ENCODE results near the gene NTSR2.

The NTSR2 gene

GRCh38 chr2:11635141-11635540 lies 34.9 kb downstream of the NTSR2 start:
- ATAC-seq (no peak), DNase-seq (no peak)
- no peaks in the 10 kb centered on the region for H3K9me3 Mint-ChIP-seq
- H3K4me1 Mint-ChIP-seq, result no peaks in the 10 kb centered on the region
- H3K27ac Mint-ChIP-seq, result no peak overlapping the region
- peaks cover 6% of the 10 kb centered on the region for H3K27me3 Mint-ChIP-seq
- H3K4me3 Mint-ChIP-seq, result no peak overlapping the region

DNA sequence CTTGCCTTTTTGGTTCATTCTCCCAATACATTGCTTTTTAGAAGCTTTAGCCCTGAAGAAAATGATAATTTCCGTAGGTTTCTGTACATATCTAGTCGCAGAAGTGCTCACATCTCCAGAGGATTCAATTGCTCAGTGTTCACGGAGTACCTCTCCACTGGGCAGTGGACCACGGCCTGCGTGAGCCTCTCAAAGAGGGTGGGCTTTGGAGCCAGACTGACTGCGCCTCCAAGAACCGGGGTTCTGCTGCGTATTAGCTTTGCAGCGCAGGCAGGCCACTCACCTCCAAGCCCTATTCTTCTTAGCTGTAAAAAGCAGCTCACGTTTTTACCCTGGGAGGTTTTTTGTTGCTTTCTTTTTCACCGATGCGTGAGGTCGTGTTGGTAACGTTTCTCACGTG lies 35.4 kb downstream of the NTSR2 start:
- no peak overlapping the region for H3K27ac Mint-ChIP-seq
- DNase-seq (no peak), ATAC-seq (no peak)
- H3K9me3 Mint-ChIP-seq, result no peaks in the 10 kb centered on the region
- H3K4me1 Mint-ChIP-seq, result no peaks in the 10 kb centered on the region
- H3K4me3 Mint-ChIP-seq, result no peak overlapping the region
- H3K27me3 Mint-ChIP-seq, result peaks cover 1% of the 10 kb centered on the region

- Mint-ChIP-seq H3K27me3 (no peaks in the 10 kb centered on the region), H3K9me3 (no peaks in the 10 kb centered on the region), H3K4me3 (no peak overlapping the region), H3K4me1 (no peaks in the 10 kb centered on the region), H3K27ac (no peak overlapping the region)
- DNase-seq, result no peak
- ATAC-seq, result no peak
These were observed 36.0 kb downstream of the NTSR2 start for GRCh38 chr2:11633923-11634478.

- no peak overlapping the region for H3K4me3 Mint-ChIP-seq
- DNase-seq (no peak), ATAC-seq (no peak)
- no peaks in the 10 kb centered on the region for H3K27me3 Mint-ChIP-seq
- H3K27ac Mint-ChIP-seq, result no peak overlapping the region
- no peaks in the 10 kb centered on the region for H3K4me1 Mint-ChIP-seq
- H3K9me3 Mint-ChIP-seq, result peaks cover 0 to 7% of the 10 kb centered on the region in 2 donors
These were observed 38.5 kb downstream of the NTSR2 start for GRCh38 chr2:11631462-11631861.

DNA sequence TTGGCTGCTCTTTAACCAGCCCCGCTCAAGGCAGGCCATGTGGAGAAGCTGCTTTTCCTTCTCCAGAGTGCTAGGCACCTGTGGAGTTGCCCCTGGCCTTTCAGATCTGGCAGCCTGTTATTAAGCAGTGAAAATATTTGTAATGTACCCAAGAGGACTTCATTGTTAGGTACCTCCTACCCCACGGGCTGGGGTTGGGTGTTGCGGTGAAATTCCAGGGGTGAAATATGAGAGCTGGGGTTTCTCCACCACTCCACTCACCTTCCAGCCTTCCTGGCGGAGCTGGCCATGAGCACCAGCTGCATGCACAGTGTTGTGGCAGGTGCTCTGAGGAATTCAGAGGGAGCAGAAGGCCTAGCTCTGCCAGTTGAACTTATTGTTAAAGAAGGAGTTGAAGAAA lies 39.1 kb downstream of the NTSR2 start:
- DNase-seq, result no peak
- Mint-ChIP-seq H3K27me3 (no peaks in the 10 kb centered on the region), H3K27ac (no peak overlapping the region), H3K4me3 (no peak overlapping the region), H3K9me3 (peaks cover 0 to 7% of the 10 kb centered on the region in 2 donors), H3K4me1 (no peaks in the 10 kb centered on the region)
- ATAC-seq, result no peak

DNA sequence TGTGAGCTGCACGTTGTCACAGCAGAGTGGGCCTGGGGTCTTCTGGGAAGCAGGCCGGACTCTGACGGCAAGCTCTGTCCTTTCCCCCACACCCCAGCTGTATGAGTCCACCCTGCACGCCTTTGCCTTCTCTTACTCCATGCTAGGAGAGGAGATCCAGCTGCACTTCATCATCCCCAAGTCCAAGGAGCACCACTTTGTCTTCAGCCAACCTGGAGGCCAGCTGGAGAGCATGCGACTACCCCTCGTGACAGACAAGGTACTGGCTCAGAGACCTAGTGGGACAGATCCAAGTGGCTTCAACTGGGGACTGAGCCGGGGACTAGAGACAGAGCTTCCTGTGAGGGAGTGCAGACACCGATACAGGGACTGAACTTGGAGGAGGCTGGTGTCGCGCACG lies 40.1 kb downstream of the NTSR2 start:
- no peak overlapping the region for H3K4me3 Mint-ChIP-seq
- H3K9me3 Mint-ChIP-seq, result peaks cover 0 to 7% of the 10 kb centered on the region in 2 donors
- no peaks in the 10 kb centered on the region for H3K4me1 Mint-ChIP-seq
- no peaks in the 10 kb centered on the region for H3K27me3 Mint-ChIP-seq
- peak overlapping the region in 1 of 2 donors; percentile 61 for H3K27ac Mint-ChIP-seq
- no peak for ATAC-seq
- no peak for DNase-seq

DNA sequence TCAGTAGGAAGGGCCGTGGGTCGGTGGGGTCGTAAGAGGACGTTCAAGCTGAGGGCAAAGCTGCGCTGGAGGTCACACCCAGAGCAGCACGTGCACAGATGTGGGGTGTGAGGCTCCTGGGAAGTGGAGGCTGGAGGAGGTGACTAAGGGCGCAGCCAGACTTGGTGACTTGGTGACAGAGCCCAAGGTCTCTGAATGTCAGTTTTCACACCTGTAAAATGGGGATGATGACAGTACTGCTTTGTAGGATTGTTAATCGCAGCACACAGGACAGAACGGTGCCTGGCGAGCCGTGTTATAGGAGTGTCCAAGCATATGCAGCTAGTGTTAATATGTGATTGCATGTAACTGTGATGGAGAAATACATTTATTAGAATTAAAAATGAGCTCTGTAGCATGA lies 40.8 kb downstream of the NTSR2 start:
- Mint-ChIP-seq H3K4me1 (no peaks in the 10 kb centered on the region), H3K27me3 (no peaks in the 10 kb centered on the region), H3K27ac (no peak overlapping the region), H3K4me3 (no peak overlapping the region), H3K9me3 (peaks cover 0 to 7% of the 10 kb centered on the region in 2 donors)
- DNase-seq (no peak), ATAC-seq (no peak)

- peaks cover 0 to 7% of the 10 kb centered on the region in 2 donors for H3K9me3 Mint-ChIP-seq
- DNase-seq (no peak), ATAC-seq (no peak)
- no peak overlapping the region for H3K4me3 Mint-ChIP-seq
- no peaks in the 10 kb centered on the region for H3K4me1 Mint-ChIP-seq
- no peaks in the 10 kb centered on the region for H3K27me3 Mint-ChIP-seq
- peak overlapping the region in 1 of 2 donors; percentile 9 for H3K27ac Mint-ChIP-seq
These were observed 41.3 kb downstream of the NTSR2 start for GRCh38 chr2:11628675-11629074.

DNA sequence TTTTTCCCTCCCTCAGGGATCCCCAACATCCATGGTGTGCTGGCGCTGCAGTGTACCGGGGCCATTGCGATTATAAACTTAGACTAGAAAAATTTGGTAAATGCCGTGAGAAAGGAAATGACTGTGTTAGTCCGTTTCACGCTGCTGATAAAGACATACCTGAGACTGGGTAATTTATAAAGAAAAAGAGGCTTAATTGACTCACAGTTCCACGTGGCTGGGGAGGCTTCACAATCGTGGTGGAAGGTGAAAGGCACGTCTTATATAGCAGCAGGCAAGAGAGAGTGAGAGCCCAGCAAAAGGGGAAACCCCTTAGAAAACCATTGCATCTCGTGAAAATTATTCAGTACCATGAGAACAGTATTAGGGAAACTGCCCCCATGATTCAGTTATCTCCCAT lies 44.3 kb downstream of the NTSR2 start:
- Mint-ChIP-seq H3K4me1 (no peaks in the 10 kb centered on the region), H3K27me3 (no peaks in the 10 kb centered on the region), H3K9me3 (peaks cover 0 to 7% of the 10 kb centered on the region in 2 donors), H3K4me3 (no peak overlapping the region), H3K27ac (no peak overlapping the region)
- DNase-seq (peak in 1 of 2 donors; percentile 17), ATAC-seq (peak; percentile 68)

DNA sequence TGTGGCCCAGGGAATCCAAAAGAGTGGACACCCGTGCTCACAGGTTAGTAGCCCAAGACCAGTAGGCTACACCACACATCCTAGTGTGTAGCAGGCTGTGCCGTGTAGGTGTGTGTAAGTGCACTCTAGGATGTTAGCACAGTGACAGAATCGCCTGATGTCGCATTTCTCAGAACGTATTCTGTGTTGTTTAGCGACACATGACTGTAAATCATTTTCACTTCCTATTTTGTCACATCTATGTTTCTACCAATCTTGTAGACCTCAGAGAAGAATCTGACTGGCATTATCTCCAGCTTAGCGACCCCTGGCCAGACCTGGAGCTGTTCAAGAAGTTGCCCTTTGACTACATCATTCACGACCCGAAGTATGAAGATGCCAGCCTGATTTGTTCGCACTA lies 45.1 kb downstream of the NTSR2 start:
- H3K27me3 Mint-ChIP-seq, result no peaks in the 10 kb centered on the region
- peaks cover 0 to 7% of the 10 kb centered on the region in 2 donors for H3K9me3 Mint-ChIP-seq
- no peak overlapping the region for H3K4me3 Mint-ChIP-seq
- H3K27ac Mint-ChIP-seq, result no peak overlapping the region
- DNase-seq (no peak), ATAC-seq (no peak)
- no peaks in the 10 kb centered on the region for H3K4me1 Mint-ChIP-seq

GRCh38 chr2:11622611-11623010 lies 47.4 kb downstream of the NTSR2 start:
- ATAC-seq (no peak), DNase-seq (no peak)
- H3K4me1 Mint-ChIP-seq, result no peaks in the 10 kb centered on the region
- no peak overlapping the region for H3K4me3 Mint-ChIP-seq
- H3K27ac Mint-ChIP-seq, result no peak overlapping the region
- no peaks in the 10 kb centered on the region for H3K27me3 Mint-ChIP-seq
- peaks cover 0 to 4% of the 10 kb centered on the region in 2 donors for H3K9me3 Mint-ChIP-seq

DNA sequence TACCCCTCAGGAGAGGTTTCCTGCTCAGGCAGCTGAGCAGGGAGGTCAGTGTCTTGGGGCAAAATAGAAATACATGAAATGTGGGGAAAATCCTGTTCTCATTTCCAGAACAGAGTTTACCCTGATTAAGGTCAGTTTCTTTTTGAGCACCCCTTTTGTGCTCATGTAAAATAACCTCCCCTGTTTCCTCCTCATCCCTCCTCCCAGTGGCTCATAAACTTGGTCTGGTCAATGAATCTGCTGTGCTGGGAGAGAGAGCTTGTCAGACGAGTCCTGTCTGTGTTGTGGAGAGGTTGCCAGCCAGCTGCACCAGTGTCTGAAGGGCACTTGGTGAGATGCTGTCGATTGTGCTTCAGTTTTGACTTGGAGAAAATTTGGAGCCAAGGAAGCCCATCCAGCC lies 48.6 kb downstream of the NTSR2 start:
- Mint-ChIP-seq H3K27ac (no peak overlapping the region), H3K4me3 (no peak overlapping the region), H3K4me1 (no peaks in the 10 kb centered on the region), H3K9me3 (no peaks in the 10 kb centered on the region), H3K27me3 (no peaks in the 10 kb centered on the region)
- DNase-seq (no peak), ATAC-seq (no peak)

DNA sequence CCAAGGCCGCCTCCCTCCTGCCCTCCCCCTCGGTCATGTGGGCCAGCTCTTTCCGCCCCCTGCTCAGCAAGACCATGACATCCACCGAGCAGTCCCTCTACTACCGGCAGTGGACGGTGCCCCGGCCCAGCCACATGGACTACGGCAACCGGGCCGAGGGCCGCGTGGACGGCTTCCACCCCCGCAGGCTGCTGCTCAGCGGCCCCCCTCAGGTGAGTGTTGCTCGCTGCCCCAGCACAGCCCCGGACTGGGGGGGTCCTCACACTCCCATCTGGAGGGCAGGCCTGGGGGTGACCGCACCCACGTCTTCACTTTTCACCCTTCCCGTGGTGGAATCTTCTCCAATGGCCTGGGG lies 51.3 kb downstream of the NTSR2 start:
- ATAC-seq, result peak; percentile 63
- DNase-seq, result no peak
- H3K27me3 Mint-ChIP-seq, result no peaks in the 10 kb centered on the region
- no peak overlapping the region for H3K4me3 Mint-ChIP-seq
- H3K27ac Mint-ChIP-seq, result no peak overlapping the region
- H3K9me3 Mint-ChIP-seq, result no peaks in the 10 kb centered on the region
- no peaks in the 10 kb centered on the region for H3K4me1 Mint-ChIP-seq

GRCh38 chr2:11617984-11618707 lies 51.8 kb downstream of the NTSR2 start:
- Mint-ChIP-seq H3K4me1 (no peaks in the 10 kb centered on the region), H3K27me3 (no peaks in the 10 kb centered on the region), H3K4me3 (no peak overlapping the region), H3K9me3 (no peaks in the 10 kb centered on the region), H3K27ac (no peak overlapping the region)
- ATAC-seq (peak; percentile 44), DNase-seq (no peak)

- H3K27me3 Mint-ChIP-seq, result no peaks in the 10 kb centered on the region
- H3K9me3 Mint-ChIP-seq, result no peaks in the 10 kb centered on the region
- ATAC-seq, result no peak
- H3K27ac Mint-ChIP-seq, result no peak overlapping the region
- DNase-seq, result no peak
- H3K4me3 Mint-ChIP-seq, result no peak overlapping the region
- H3K4me1 Mint-ChIP-seq, result no peaks in the 10 kb centered on the region
These were observed 52.5 kb downstream of the NTSR2 start for GRCh38 chr2:11617527-11617926.

DNA sequence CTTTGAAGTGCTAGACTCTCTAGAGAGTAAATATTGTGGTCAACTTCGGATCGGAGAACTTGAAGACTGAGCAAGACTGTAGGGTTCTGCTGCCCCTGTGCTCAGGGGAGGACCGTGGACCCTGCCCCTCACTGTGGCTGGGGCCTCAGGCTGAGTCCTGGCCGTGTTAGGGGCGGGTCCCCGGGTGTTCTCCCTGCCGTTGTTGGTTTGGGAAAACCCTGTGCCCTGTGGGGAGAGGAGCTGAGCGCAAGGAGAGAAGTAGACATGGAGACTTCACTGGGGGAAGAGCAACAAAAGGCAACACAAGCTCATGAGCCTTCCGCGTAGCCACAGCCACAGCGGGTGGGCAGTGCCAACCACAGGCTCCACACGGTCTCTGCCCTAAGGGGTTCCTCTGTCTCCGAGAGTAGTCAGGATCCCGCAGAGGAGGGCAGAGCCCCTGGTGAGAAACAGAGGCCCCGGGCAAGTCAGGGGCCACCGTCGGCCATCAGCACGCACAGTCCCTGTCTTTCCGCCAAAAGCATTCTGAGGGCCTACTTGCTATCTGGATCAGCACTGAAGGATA lies 53.1 kb downstream of the NTSR2 start:
- Mint-ChIP-seq H3K27me3 (no peaks in the 10 kb centered on the region), H3K27ac (no peak overlapping the region), H3K4me1 (no peaks in the 10 kb centered on the region), H3K9me3 (no peaks in the 10 kb centered on the region), H3K4me3 (no peak overlapping the region)
- DNase-seq, result no peak
- ATAC-seq, result no peak
